GM21737 (cell line): Measurements from ENCODE around the gene GNG11.

Source experiments
- ATAC-seq: cut with Tn5 transposase; IDR thresholded peaks from one replicate; pipeline ENCODE4 v1.9.1; 2021; ENCODE audit warnings: mild to moderate bottlenecking, moderate library complexity; ENCODE audit not compliant: unreplicated experiment

Gene GNG11

DNA sequence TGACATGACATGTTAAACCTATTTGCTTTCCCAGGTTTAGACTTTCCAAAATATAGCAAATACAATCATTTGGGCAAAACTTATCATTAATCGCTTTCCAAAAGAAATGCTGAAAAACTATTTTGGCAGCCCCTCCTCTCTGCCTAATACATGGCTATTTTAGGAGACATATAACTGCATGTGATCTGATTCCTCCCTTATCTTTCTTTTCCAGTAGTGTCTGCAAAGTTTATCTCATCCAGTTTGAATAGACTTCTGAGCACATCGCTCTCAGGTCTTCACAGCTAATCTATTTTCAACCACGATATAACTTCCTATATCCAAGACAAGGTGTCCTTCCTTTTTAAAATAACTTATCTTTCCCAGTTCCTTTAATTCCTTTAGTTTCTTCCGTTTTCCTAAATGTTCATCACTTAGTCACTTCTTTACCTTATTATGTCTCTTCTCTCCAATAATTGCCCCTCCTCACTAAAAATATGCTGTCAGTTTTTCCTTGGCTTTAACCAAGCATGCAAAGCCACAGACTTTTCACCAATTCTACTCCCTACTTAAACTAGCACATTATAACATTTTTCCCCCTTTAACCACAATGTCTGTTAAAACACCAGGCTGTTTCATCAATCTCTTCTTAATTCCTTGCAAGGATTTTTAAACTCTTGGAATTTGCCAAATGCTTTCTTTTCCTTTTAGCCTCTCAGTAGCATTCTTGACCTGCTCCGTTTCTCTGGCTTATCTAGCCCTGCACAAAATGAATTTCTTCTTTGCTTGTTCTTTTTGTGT, 24.4 kb downstream of the GNG11 start:
- no peak for ATAC-seq

DNA sequence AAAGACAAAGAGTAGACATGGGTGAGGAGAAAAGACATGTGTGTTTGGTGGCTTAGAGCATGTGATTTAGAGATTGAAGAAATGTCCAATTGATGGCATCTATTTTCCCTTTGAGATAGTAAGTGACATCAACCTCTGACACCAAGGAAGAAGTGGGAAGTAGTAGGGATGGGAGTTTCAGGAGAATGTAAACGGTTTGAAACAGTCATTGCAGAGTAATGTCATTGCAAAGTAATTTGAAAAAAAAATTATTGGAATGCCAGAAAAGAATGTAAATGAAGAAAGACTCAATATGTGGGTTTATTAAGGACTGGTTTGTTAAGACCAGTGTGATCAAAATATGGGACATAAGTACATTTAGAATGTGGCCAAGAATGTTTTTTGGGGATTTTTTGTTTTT, 26.6 kb downstream of the GNG11 start:
- no peak for ATAC-seq

- no peak for ATAC-seq
Measured at GRCh38 chr7:93948873-93949272, 27.3 kb downstream of the GNG11 start.

- ATAC-seq: no peak
Measured at GRCh38 chr7:93949423-93949822, 27.9 kb downstream of the GNG11 start.

GRCh38 chr7:93955304-93955703, 33.8 kb downstream of the GNG11 start:
- no peak for ATAC-seq

GRCh38 chr7:93957767-93958166, 36.2 kb downstream of the GNG11 start:
- no peak for ATAC-seq

GRCh38 chr7:93958216-93958615, 36.7 kb downstream of the GNG11 start:
- ATAC-seq: no peak

DNA sequence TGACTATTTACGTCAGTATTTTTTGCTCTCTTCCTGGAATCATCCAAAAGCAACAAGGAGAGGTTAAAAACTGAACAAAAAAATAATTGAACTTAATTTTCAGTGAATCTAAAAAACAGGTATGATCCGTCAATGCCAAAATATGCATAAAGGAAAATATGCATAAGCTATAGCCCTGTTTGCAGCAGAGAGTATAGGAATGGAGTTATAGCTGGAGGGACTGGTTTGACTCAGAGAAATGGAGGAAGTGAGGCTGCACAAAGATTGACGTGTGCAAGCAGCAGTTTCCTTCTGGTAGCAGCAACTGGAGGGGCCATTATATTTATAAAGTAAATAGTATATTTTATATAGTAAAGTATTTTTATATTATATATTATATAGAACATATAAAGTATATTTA, 37.1 kb downstream of the GNG11 start:
- no peak for ATAC-seq

- no peak for ATAC-seq
Measured at GRCh38 chr7:93960986-93961385, 39.5 kb downstream of the GNG11 start.

- ATAC-seq: no peak
Measured at GRCh38 chr7:93964262-93964661, 42.7 kb downstream of the GNG11 start.

DNA sequence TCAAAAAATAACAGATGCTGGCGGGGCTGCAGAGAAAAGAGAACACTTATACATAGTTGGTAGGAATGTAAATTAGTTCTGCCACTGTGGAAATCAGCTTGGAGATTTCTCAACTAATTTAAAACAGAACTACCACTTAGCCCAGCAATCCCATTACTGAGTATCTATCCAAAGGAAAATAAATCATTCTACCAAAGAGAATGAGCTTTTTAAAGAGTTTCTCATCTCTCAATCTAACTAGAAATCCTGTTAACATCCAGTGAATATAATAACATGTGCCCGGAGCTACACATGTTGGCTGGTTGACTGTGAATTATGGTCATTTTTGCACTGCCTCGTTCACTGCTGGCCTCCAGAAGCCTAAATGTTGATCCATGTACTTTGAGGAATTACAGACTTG, 43.3 kb downstream of the GNG11 start:
- ATAC-seq: no peak

DNA sequence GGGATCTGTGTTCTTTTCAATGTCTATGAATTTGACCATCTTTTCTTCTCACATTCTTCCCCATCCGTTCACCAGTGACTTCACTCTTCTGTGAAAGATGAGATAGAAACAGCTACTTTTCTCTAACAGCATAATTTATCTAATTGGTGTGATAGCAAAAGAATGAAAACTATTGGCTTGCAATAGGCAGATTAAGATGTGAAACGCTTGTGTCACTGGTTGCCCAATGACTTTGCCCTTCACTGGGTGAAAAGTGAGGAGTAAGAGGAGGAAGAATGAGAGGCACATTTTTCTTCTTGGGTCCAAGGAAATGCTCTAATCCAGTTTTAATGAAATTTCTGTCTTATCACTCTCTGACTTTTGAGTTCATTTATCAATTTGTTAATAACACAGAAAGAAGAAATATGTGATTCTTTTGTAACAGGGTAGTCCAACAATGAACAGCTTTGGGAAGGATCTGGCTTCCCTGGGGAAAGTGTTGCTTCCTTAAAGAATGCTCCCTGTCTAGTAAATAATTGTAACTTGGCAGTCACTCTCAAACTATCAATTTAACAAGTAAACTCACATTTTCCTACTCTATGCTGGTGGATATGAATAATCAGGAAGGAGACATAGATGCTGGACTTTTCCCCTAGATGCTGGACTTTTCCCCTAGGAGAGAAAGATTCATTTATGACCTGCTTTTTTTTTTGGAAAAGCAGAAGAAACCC, 47.5 kb downstream of the GNG11 start:
- no peak for ATAC-seq

GRCh38 chr7:93972029-93972725, 50.6 kb downstream of the GNG11 start:
- no peak for ATAC-seq

DNA sequence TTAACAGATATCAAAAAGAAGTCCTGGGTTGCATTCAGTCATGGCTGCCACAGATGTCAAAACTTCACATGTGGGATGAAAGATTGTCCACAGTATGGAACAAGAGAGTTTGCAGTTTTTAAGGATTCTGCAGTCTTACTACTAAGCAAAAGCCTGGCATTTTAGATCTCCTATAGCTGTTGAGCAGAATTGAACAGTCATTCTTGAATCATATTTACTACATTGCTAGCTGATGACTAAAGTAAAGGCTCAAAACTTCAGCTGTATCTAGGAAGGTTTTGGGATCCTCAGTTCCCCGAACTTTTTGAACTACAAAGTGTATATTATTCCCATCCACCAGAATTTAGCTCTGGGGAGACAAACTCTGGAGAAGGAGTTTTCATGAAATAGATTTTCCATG, 51.6 kb downstream of the GNG11 start:
- ATAC-seq: no peak

DNA sequence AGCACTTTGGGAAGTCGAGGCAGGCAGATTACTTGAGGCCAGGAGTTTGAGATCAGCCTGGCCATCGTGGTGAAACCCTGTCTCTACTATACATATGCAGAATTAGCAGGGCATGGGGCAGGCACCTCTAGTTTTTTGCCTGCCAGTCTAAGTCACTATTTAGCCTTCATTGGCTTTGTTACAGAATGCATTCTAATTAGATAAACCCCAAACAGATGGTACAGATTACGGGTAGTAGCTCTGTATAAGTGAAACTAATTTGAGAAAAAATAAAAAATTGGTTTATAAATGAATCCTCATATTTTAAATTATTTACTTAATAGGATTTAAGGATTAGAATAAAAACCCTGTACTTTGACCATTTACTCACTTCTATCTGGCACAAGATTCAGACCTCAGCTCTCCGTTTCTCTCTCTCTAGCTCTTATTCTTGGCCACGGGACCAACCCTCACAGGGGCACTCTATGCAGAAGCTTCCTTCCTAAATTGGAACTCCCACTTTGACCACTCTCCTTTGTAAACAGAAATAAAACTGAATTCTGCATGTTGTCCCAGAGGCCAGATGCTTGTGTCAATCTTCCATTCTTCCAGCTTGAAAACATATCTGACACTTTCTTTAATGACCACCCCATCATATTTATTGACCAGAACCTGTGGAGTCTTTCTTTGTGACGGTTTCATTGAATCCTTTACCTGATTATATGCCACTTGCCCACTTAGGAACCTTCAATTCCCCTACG, 55.8 kb downstream of the GNG11 start:
- no peak for ATAC-seq
